Hypothalamus (tissue), 51 donors: ENCODE measurements around the gene DOCK1.

Experiments
- DNase-seq, 51 donors: peaks; one replicate each; lab custom pipeline; 2025; lab: John Stamatoyannopoulos, UW

DOCK1 gene

DNA sequence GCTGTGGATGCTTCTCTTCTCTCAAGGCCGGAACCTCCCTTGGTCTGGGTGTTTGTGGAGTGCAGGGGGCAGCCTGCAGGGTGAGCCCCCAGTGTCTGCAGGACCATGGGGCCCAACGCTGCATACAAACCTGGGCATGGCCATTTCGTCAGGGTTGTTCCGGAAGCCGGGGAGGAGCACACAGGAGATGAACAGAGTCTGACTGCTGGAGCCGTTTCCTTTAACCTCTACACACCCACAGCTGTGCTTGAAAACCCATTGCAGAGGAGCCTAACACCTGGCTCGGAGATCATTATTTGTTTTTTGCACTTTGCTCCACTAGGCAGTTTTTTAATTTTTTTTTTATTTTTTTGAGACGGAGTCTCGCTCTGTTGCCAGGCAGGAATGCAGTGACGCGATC lies 458.8 kb downstream of the DOCK1 start:
- no peak for DNase-seq

DNA sequence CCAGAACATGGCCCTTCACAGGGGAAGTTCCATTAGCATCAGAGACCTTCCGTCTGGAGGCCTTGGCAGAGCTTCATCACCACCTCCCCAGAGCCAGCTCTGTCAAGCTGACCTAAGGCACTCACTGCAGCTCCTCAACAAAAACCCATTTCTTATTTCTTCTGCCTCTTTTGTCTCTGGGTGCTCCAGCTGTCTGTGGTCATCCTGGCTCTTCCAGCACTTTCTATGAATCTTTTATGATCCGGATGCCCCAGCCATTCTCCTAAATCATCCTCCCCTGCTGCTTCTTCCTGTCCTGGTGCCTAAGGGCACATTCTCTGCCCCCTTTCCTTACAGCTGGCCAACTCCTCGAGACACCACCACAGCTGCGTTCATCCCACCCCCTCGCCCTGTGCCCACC lies 462.9 kb downstream of the DOCK1 start:
- no peak for DNase-seq

DNA sequence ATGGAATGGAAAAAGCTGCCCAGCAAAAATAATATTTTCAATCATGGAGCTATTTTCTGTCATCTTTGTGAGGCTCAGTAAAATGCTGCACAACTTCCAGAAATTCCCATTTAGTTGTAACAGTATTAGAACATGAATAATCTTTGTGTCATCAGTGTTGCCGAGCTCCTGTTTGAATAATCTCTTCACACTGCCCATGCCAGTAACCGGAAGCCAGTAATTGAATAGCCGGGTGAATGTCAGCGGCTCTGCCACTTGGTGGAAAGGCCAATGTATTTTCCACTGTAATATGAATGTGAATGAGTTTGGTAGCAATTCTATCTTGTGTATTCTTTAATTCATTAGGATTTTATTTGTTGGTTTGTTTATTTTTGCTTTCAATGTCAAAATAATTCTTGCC lies 463.7 kb downstream of the DOCK1 start:
- peak in 12 of 51 donors; percentile 1 to 28 (median 14) for DNase-seq

DNA sequence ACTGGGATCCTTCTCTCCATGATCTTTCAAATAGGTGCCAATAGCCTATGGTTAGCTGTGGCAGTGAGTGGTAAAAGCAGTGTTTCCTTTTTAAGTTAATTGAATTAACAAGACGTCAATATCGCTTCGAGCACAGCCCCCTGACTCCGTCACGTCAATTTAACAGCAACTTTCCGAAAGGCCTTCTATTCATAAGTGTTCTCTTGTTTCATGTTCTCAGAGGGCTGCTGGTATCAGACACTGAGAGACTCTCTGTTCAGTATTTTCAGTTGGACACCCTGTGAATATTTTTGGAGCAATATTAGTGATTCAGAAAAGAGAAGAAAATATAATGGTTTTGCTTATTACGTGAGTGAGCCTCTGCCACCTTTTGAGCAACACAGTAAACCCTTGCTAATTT lies 465.4 kb downstream of the DOCK1 start:
- DNase-seq = peak in 1 of 51 donors; percentile 23

DNA sequence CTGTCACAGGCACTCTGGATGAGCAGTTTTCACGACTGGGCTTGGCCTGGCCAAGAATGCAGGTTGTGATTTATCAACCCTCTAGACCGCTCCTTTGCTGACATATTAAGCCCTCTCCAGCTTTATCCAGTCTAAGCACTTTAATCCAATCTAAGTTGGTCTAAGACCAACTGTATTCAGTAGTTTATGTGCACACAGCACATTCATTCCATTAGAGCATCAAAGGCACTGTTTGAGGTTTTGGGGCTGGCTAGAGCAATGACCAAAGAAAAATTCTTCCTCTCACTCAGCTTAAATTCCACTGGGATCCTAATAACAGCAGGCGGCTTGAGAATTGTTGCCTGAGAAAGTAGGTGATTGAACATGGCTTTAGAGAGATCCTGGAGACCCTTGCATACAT lies 467.1 kb downstream of the DOCK1 start:
- DNase-seq = no peak

DNA sequence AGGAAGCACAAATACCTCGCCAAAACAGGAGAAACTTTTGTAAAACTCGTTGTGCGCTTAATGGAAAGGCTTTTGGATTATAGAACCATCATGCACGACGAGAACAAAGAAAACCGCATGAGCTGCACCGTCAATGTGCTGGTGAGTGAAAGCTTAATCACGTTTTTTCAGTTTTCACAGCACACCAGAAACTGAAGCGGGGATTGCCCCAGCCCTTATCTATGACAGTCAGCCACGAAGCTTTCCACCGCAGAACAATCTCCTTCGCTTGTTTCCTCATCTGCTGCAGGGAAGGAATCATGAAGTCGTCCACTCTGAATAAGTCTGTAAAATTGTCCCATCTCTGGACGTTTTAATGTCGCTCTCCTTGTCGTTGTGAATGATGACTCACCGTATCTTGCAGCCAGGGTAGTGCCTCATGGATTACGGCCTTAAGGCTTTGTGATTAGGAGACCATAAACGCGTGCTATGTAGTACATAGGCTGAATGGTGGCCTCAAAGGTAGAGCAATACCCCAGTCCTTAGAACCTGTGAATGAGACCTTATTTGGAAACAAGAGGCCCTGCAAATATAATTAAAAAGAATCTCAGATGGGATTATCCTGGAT lies 468.9 kb downstream of the DOCK1 start:
- no peak for DNase-seq

DNA sequence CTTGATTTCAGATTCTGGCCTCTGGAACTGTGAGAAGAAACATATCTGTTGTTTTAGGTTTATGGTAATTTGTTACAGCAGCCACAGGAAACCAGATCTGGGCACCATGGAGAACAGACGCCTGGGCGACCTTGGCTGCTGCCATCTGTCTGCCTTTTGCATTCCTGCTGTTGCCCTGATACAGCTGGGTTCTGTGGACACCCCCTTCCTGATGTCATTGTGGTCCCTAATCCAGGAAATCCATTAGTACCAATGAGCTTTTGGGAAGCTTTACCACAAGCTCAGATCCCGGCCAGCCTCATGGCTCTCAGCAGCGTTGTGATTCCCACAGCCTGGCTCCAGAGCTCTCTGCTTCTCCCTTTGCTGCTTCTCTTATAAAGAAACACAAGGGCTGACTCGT lies 469.7 kb downstream of the DOCK1 start:
- no peak for DNase-seq

DNA sequence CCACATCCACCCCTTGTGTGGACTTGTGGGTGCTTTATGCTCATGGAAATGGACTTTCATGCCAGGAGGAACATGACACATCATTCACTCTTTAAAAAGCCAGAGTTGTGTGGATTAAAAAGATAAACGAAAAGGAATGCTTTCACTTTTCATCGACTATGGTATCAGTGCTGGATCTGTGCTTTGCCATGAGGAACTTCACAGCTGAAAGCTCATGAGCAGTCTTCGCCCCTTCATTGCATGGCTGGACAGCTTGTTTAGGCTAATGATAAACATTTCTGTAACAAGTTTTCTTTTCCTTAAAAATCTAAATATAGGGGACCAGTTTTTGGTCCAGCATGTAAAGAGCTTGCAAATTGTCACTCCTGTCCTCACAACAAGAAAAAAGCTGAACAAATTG lies 470.2 kb downstream of the DOCK1 start:
- no peak for DNase-seq

DNA sequence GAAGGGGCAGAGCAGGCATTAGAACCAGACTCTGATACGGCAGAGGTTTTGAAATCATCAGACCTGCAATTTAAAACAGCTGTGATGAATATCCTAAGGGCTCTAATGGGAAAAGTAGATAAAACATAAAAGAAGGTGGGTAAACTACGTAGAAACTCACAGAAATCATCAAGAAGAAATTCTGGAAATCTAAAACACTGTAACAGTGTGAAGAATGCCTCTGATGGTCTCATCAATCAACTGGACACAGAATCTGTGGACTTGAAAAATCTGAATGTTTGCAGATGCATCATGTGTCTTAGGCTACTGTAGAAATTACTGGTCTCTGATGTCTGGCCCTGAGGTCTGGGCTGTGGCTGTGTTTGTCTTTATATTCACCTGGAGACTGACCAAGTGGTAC lies 470.8 kb downstream of the DOCK1 start:
- DNase-seq = no peak

DNA sequence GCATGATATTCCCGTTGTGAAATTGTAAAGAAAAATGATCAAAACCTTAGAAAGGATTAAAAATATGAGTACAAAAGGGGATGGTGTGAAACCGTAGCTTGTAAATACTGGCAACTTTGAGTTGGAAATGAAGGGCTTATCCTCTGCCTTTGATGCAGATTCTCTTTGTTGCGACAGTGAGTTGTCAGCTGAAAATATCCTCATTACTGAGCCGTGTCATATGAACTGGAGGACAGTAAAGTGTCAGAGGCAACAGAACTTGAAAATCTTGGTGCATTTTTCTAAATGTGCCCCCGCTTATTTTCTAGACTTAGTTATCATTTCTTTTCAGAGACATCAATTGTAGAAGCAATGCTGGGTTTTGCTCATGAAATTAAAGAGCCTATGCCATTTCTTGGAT lies 473.4 kb downstream of the DOCK1 start:
- DNase-seq = no peak

DNA sequence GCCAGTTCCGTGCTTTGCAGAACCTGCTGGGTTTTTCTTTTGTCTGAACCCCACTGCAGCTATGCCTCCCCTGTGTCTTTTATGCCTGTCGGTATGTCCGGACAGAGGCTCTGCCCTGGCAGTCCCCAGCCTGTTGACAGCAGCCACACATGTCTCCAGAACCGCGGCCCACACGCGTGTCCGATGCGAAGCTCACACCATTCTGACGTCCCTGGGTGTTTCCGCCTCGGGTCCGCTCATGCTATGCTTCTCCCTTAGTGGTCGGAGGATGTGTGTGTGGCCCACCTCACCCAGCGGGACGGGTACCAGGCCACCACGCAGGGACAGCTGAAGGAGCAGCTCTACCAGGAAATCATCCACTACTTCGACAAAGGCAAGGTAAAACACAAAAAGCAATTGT lies 479.3 kb downstream of the DOCK1 start:
- no peak for DNase-seq

DNA sequence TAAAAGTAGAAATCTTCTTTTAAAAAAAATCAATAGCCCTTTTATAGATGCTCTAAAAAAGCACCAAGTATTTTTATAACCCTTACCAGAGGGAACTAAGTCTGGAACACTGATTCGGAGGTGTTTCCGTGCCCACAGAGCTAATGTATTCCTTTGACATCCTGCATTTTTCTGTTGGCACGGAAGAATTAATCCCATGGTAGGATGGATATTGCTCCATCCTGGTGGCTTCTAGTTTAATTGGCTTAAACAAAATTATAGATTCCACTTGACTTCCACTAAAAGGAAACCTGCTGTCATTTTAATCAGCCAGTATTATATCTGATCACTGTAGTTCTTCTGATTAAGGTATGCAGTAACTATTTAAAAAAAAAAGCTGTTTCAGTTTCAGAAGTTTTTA lies 479.8 kb downstream of the DOCK1 start:
- no peak for DNase-seq

DNA sequence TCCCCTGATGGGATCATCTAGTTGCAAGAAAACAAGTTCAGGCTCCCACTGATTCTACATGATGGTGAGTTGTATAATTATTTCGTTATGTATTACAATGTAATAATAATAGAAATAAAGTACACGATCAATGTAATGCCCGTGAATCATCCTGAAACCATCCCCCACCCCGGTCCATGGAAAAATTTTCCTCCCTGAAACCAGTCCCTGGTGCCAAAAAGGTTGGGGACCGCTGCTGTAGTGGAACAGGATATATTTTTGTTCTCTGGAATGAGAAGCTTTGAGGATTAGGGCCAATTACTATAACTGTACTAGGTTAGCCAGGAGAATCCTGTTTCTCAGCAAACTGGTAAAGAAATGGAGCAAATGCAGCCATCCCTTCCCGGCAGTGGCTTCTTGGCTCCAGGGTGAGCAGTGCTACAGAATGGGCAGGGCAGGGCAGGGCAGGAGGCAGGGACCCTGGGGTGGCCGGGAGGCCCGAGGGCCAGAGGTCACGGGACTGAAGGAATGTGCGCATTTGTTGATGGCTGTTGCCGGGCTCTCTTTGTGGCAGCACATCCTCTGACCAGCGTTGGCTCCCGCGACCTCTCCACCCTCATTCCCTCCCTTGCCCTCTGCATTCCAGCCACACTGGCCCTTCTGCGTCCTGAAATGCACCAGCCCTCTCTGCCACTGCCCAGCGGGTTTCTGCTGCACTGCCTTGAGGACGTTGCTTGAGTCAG lies 481.5 kb downstream of the DOCK1 start:
- no peak for DNase-seq

DNA sequence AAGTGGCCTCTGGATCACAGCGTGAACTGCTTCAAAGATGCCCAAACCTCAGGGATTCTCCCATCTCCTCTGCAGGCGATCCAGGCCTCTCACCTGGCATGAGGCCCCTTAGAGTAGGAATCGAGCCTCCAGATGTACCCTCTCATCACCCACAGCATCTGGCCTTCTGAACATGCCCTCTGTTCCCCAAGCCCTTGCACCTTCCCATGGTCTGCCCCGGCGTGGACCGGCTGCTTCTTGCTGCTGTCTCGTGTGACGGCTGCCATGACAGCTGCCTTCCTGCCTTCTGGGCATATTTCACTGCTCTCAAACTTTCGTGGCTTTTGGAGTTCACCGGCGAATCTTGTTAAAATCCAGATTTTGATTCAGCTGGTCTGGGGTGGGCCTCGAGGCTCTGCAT lies 486.6 kb downstream of the DOCK1 start:
- DNase-seq = no peak

DNA sequence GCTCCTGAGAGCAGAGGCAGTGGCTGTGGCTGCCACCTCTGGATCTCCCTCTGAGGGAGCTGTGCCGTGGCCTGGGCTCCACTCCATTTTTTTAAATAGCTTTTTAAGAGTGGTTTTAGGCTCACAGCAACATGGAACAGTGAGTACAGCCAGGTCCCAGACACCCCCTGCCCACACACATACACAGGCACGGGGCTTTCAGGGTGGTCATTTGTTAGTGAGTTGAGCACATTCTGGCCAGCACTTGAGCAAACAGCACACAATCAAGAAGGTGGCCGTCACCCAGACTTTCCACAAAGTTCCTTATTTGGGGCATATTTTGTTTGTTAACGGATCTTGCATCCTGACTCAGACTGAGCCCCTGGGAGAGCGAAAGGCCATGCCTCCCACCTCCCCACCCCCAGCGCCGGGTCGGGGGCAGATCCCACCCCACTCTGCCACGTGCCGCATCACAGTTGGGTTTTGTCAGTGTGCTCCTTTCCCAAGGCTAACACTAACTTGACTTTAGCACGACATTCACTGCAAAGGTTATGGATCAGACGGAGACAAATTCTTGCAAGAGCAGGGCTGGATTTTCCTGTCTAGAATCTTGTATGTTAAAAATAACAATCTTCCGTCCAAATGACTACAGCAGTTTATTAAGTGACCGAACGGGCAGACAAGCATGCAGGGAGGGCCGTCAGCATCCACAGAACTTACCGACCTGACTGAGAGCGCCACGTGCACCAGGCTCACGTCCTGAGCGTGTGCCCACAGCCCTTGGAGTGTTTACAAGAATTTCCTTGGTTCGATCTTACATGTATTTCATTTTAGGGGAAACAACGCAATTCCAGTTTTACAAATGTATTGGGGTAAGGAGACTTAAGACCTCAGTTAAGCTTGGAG lies 487.4 kb downstream of the DOCK1 start:
- DNase-seq = peak in 16 of 51 donors; percentile 14 to 77 (median 38)

DNA sequence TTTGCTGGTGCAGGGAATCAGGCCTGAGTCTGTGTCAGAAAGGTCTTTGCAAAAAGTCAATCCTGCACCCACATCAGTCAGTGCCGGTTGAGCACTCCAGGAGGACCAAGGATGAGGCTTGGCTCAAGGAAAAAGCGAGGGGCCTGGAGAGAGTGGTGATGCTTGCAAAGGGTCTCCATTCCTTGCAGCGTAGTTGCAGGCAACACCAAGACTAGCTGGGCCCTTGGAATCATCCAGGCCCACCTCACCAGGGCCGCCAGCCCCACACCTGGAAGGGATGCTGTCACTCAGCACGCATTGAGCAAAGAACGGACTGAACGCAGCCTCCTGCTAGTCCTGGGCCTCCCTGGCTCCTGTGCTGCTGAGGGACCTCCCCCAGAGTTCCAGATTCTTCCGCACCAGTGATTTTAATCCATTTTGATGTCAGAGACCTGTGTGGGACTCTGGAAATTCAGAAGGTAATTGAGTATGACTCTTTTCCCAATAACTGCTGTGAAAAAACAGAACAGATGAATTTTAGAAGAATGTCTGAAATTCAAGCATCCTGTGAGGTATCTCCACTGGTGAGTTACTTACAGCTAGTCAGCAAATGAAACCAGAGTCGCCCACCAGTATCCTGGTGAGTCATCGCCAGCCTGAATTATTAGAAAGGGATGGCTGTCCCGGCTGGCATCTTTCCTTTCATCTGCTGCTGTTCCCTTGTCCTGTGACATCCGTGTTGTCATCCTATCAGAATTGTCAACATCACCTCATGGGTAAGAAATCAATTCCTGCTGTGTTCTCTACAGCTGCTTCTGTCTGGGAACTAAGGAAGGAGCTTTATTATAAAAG lies 493.1 kb downstream of the DOCK1 start:
- peak in 4 of 51 donors; percentile 12 to 40 (median 28) for DNase-seq

DNA sequence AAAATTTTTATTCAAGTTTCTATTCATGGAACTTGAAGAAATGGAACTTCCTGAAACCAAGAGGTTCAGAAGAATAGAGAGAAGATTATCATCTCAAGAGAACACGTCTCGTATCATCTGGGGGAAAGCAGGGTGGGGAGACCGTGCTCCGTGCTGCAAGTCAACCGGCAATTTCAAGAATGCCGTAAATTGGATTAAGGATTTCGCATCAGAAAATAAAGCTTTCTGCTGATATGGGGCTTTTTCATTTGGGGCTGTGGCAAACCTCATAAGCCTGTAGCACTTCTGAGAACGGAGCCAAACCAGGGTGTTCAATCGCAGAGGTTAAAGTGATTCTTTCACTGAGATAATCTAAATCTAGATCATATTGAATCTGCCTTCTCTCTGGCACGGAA lies 493.7 kb downstream of the DOCK1 start:
- DNase-seq = no peak

DNA sequence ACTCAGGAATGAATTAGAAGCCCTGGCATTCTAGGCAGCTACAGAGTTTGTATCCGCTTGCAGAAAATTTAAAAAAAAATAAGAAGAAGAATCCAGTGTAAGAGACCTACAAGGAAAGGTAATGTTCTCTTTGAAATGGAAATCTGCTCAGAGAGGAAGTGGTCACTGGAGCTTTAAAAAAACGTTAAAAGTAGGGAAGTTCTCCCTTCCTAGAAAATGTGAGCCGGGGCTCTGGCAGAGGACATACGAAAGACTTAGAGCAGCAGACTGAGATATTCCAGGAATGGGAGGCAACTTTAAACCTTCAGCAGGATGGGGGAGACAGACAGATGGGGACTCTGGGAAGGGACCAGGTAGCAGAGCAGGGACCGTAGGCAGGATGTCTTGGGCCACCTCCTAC lies 494.4 kb downstream of the DOCK1 start:
- no peak for DNase-seq

DNA sequence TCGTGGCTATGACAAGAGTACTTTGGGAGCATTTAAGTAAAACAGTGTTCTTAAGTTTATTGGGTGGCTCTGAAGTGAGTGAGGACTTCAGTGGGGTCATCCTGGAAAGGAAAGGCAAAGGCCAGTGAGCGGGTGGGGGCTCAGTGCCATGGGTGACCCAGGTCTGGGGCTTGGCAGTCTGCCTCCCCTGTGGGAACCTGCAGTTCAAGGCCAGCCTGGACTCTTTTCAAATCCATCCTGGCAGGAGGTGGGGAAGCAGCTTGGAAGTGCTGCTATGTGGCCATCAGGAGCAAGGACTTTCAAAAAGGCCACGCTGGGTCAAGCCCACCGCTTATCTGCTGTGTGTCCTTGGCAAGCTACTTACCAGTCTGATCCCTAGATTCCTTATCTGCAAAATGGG lies 495.0 kb downstream of the DOCK1 start:
- no peak for DNase-seq

DNA sequence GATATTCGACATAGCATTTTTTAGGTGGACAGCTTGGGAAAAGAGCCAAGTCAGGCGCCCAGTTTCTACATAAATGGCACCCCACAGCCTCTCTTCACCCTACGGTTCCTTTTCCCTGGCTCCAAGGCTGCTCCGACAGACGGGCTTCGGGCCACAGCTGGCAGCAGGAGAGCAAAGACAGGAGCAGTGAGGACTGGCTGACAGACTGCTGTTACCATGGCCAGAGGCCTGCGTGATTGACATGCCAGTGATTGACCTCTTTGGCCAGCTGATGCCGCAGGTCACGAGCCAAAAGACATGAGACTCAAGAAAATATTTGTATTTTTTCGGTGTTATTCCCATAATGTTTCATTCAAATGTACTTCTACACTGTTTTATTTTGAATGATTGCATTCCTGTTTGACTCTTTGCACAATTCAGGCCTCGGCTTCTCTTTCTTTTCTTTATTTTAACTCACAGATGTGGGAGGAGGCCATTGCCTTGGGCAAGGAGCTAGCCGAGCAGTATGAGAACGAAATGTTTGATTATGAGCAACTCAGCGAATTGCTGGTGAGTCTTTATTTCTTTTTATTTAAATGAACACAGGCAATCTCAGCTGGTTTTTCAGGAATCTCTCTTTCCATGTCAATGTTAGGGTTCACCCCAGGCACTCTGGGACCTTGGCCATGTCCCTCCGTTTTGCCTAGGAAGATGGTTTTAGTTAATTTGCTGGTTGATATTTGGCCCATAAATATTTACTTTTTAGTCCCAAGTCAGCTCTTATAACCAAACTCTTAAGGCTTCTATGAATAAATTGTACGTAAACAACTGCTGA lies 497.6 kb downstream of the DOCK1 start:
- DNase-seq = no peak
